Neural cell (in vitro differentiated cells): ENCODE measurements around the gene LYSMD4. TPM values are rescaled to one million over a fixed set of nuclear protein-coding genes. Genes with fewer than 3 reads are reported as not detected.

Experiments used
- H2AFZ ChIP-seq: fragments of 200-600, 300-800 bp; sonication (generic), shearing (Covaris generic); 2 replicates; pipeline ENCODE4 v1.6.0; 2014; ENCODE audit warnings: low read depth, mild to moderate bottlenecking, antibody characterized with exemption, low read length, moderate library complexity
- H3F3A ChIP-seq: fragments of 200-600 bp; shearing (Covaris generic); 2 replicates; pipeline ENCODE4 v1.6.1; 2016; ENCODE audit warnings: mild to moderate bottlenecking, moderate library complexity, mixed read lengths, antibody characterized with exemption, low read length; ENCODE audit not compliant: insufficient read depth, poor library complexity, severe bottlenecking
- H3K27ac ChIP-seq: fragments of 200-600, 300-800 bp; sonication (generic), shearing (Covaris generic); 2 replicates; pipeline ENCODE4 v1.5.1; 2014; ENCODE audit warnings: mild to moderate bottlenecking, low read length, moderate library complexity
- H3K27me3 ChIP-seq: fragments of 300-800, 200-600 bp; sonication (generic), shearing (Covaris generic); 2 replicates; pipeline ENCODE4 v1.6.0; 2014; ENCODE audit warnings: mild to moderate bottlenecking, low read depth, low read length, moderate library complexity; ENCODE audit not compliant: insufficient read depth
- H3K36me3 ChIP-seq: fragments of 300-800, 200-600 bp; sonication (generic), shearing (Covaris generic); 2 replicates; pipeline ENCODE4 v1.5.1; 2014; ENCODE audit warnings: mild to moderate bottlenecking, antibody characterized with exemption, low read length, moderate library complexity; ENCODE audit not compliant: insufficient read depth
- H3K4me2 ChIP-seq: fragments of 300-800, 200-600 bp; sonication (generic), shearing (Covaris generic); 2 replicates; pipeline ENCODE4 v1.6.0; 2014; ENCODE audit warnings: mild to moderate bottlenecking, low read length
- H3K4me3 ChIP-seq: fragments of 300-800, 200-600 bp; sonication (generic), shearing (Covaris generic); 2 replicates; pipeline ENCODE4 v1.5.1; 2014; ENCODE audit warnings: mild to moderate bottlenecking, low read length, moderate library complexity
- H3K79me2 ChIP-seq: fragments of 200-600 bp; shearing (Covaris generic); replicated peaks from 2 replicates; pipeline ENCODE4 v1.6.0; 2014; ENCODE audit warnings: mild to moderate bottlenecking, low read length, moderate library complexity; ENCODE audit not compliant: insufficient read depth
- H3K9ac ChIP-seq: fragments of 300-800, 200-600 bp; sonication (generic), shearing (Covaris generic); 2 replicates; pipeline ENCODE4 v1.6.1; 2016; ENCODE audit warnings: mild to moderate bottlenecking, low read length, mixed read lengths
- H3K9me2 ChIP-seq: fragments of 200-600 bp; shearing (Covaris generic); 2 replicates; pipeline ENCODE4 v1.6.1; 2016; ENCODE audit warnings: mild to moderate bottlenecking, low read length, mixed read lengths; ENCODE audit not compliant: insufficient read depth
- H3K9me3 ChIP-seq: fragments of 200-600, 300-800 bp; sonication (generic), shearing (Covaris generic); 2 replicates; pipeline ENCODE4 v1.6.1; 2016; ENCODE audit warnings: mild to moderate bottlenecking, mixed run types, low read length, moderate library complexity, mixed read lengths
- H4K20me1 ChIP-seq: fragments of 200-600 bp; shearing (Covaris generic); 2 replicates; pipeline ENCODE4 v1.6.1; 2016; ENCODE audit warnings: mild to moderate bottlenecking, mixed run types; ENCODE audit not compliant: insufficient read depth
- CTCF ChIP-seq: fragments of 450-650 bp; IDR thresholded peaks from 2 replicates; pipeline ENCODE4 v1.5.1; 2014; ENCODE audit warnings: antibody characterized with exemption, mild to moderate bottlenecking, moderate library complexity; ENCODE audit not compliant: poor library complexity, severe bottlenecking
- EP300 ChIP-seq: fragments of 450-650 bp; conservative IDR thresholded peaks from 2 replicates; pipeline ENCODE4 v1.6.1; 2014; ENCODE audit warnings: antibody characterized with exemption, mild to moderate bottlenecking, moderate library complexity; ENCODE audit not compliant: poor library complexity, severe bottlenecking
- EZH2 ChIP-seq: fragments of 200-600, 300-800 bp; shearing (Covaris generic), sonication (generic); IDR thresholded peaks from 2 replicates; pipeline ENCODE4 v1.6.1; 2014; ENCODE audit warnings: antibody characterized with exemption, low read length, borderline replicate concordance, mild to moderate bottlenecking; ENCODE audit not compliant: insufficient read depth, poor library complexity, severe bottlenecking
- MXI1 ChIP-seq: fragments of 450-650 bp; conservative IDR thresholded peaks from 2 replicates; pipeline ENCODE4 v1.6.1; 2014; ENCODE audit warnings: antibody characterized with exemption, mild to moderate bottlenecking; ENCODE audit not compliant: poor library complexity, severe bottlenecking
- POLR2AphosphoS5 ChIP-seq: IDR thresholded peaks from 2 replicates; pipeline ENCODE4 v1.6.1; 2012
- RAD21 ChIP-seq: fragments of 450-650 bp; conservative IDR thresholded peaks from 2 replicates; pipeline ENCODE4 v1.6.1; 2014; ENCODE audit warnings: antibody characterized with exemption, mild to moderate bottlenecking, moderate library complexity
- REST ChIP-seq: IDR thresholded peaks from 2 replicates; pipeline ENCODE4 v1.6.1; 2012; ENCODE audit warnings: borderline replicate concordance
- SMC3 ChIP-seq: fragments of 450-650 bp; conservative IDR thresholded peaks from 2 replicates; pipeline ENCODE4 v1.6.1; 2014; ENCODE audit warnings: antibody characterized with exemption, mild to moderate bottlenecking, moderate library complexity; ENCODE audit not compliant: poor library complexity
- TAF1 ChIP-seq: IDR thresholded peaks from 2 replicates; pipeline ENCODE4 v1.6.1; 2012; ENCODE audit warnings: low read depth
- polyA plus RNA-seq: library from polyadenylated mRNA; depleted of rRNA; stranded (reverse); fragments of >200 nt; gene quantifications from 2 replicates; pipeline ENCODE4 v1.2.3, GENCODE V29; 2014

LYSMD4 gene
- polyA plus RNA-seq, 1 donor from 2014 or later, result 57.5 TPM

GRCh38 chr15:99727733-99728132 is 5.5 kb downstream of the LYSMD4 start:
- H3K9ac ChIP-seq, result no peak overlapping the region
- no peaks in the 10 kb centered on the region for H3K9me2 ChIP-seq
- H3K4me3 ChIP-seq, result no peak overlapping the region
- no peak overlapping the region for H3K4me2 ChIP-seq
- TF ChIP-seq EP300 (no peak), EZH2 (no peak), MXI1 (no peak), REST (no peak), SMC3 (no peak), CTCF (no peak), RAD21 (no peak), TAF1 (no peak)
- no peaks in the 10 kb centered on the region for H3K27me3 ChIP-seq
- H3K79me2 ChIP-seq, result no peaks in the 10 kb centered on the region
- H3K27ac ChIP-seq, result no peak overlapping the region
- H3K36me3 ChIP-seq, result peaks cover 4% of the 10 kb centered on the region
- no peak overlapping the region for H2AFZ ChIP-seq
- no peaks in the 10 kb centered on the region for H3F3A ChIP-seq
- no peaks in the 10 kb centered on the region for H4K20me1 ChIP-seq
- no peaks in the 10 kb centered on the region for H3K9me3 ChIP-seq

GRCh38 chr15:99727330-99727729 is 5.9 kb downstream of the LYSMD4 start:
- no peaks in the 10 kb centered on the region for H3K79me2 ChIP-seq

More at GRCh38 chr15:99727330-99727729, 5.9 kb downstream of the LYSMD4 start:
- Histone ChIP-seq H3K36me3 (peaks cover 4% of the 10 kb centered on the region), H2AFZ (no peak overlapping the region), H3K27me3 (no peaks in the 10 kb centered on the region), H3K9me3 (no peaks in the 10 kb centered on the region), H3F3A (no peaks in the 10 kb centered on the region), H4K20me1 (no peaks in the 10 kb centered on the region), H3K27ac (no peak overlapping the region), H3K9me2 (no peaks in the 10 kb centered on the region), H3K9ac (no peak overlapping the region), H3K4me3 (no peak overlapping the region), H3K4me2 (no peak overlapping the region)
- TF ChIP-seq CTCF, result no peak
- no peak for TF ChIP-seq TAF1
- TF ChIP-seq MXI1, result no peak
- no peak for TF ChIP-seq EZH2
- no peak for TF ChIP-seq SMC3
- TF ChIP-seq RAD21, result no peak
- TF ChIP-seq POLR2AphosphoS5, result no peak
- TF ChIP-seq REST, result no peak
- no peak for TF ChIP-seq EP300
